HFF-Myc (cell line): ENCODE data around the gene AGMO.

Experiments used
- DNase-seq: peaks from one replicate; pipeline ENCODE4 v3.0.0-alpha.2; 2011; ENCODE audit warnings: low read depth; ENCODE audit errors: extremely low read depth
- H3K4me3 ChIP-seq: replicated peaks from 2 replicates; pipeline ENCODE4 v1.5.1; 2011; ENCODE audit warnings: low read depth, mild to moderate bottlenecking, control low read depth, low read length
- TF ChIP-seq, protein P1 (sequence below): IDR thresholded peaks from 2 replicates; pipeline ENCODE4 v1.5.1; 2012; ENCODE audit warnings: mild to moderate bottlenecking, low read depth, low read length, control low read depth; ENCODE audit errors: missing control alignments

AGMO gene

GRCh38 chr7:15507708-15508107 is 54.1 kb downstream of the AGMO start:
- TF ChIP-seq, protein P1, sequence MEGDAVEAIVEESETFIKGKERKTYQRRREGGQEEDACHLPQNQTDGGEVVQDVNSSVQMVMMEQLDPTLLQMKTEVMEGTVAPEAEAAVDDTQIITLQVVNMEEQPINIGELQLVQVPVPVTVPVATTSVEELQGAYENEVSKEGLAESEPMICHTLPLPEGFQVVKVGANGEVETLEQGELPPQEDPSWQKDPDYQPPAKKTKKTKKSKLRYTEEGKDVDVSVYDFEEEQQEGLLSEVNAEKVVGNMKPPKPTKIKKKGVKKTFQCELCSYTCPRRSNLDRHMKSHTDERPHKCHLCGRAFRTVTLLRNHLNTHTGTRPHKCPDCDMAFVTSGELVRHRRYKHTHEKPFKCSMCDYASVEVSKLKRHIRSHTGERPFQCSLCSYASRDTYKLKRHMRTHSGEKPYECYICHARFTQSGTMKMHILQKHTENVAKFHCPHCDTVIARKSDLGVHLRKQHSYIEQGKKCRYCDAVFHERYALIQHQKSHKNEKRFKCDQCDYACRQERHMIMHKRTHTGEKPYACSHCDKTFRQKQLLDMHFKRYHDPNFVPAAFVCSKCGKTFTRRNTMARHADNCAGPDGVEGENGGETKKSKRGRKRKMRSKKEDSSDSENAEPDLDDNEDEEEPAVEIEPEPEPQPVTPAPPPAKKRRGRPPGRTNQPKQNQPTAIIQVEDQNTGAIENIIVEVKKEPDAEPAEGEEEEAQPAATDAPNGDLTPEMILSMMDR: no peak
- DNase-seq: no peak
- H3K4me3 ChIP-seq: no peak overlapping the region

DNA sequence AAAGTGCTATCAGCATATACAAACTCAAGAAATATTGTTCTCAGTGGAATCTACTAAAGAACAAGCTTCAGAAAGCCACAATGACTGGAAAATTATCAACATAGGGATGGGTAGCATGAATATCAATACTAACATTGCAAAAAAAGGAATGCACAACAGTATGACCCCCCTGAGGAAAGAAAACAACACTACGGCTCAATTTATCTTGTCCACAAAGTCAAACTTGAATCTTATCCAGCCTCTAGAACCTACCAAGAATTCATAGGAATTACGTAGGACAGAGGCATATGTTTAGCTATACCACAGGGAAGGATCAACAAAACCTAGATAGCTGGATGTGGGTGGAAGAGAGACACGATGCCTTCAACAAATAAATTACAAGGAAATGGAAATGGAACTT is 54.6 kb downstream of the AGMO start:
- TF ChIP-seq, protein P1: no peak
- H3K4me3 ChIP-seq: no peak overlapping the region
- DNase-seq: no peak

DNA sequence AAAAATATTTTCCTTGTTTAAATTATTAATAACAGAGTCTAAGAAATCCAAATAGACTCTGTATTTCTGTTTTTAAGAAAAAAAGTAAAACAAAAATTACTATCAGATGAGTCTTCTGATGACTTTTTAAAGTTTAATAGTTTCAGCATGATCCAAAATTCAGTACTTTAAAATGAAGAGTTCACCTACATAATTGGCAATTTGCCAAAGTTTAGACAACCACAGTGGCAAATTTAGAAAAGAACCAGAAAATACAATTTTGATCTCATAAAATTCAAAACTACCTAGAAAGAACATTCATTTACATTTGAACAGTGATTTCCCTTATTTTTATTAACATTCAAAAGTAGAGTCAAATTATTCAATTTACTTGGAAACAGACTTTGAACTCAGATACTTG is 56.1 kb downstream of the AGMO start:
- DNase-seq: no peak
- TF ChIP-seq, protein P1: no peak
- no peak overlapping the region for H3K4me3 ChIP-seq

- DNase-seq: no peak
- TF ChIP-seq, protein P1: no peak
- no peak overlapping the region for H3K4me3 ChIP-seq
Measured at GRCh38 chr7:15504351-15504750, 57.5 kb downstream of the AGMO start.

- no peak overlapping the region for H3K4me3 ChIP-seq
- DNase-seq: no peak
- TF ChIP-seq, protein P1: no peak
Measured at GRCh38 chr7:15503603-15504290, 58.1 kb downstream of the AGMO start.

GRCh38 chr7:15498465-15498864 is 63.4 kb downstream of the AGMO start:
- TF ChIP-seq, protein P1: no peak
- DNase-seq: no peak
- no peak overlapping the region for H3K4me3 ChIP-seq

GRCh38 chr7:15495170-15495569 is 66.6 kb downstream of the AGMO start:
- DNase-seq: no peak
- TF ChIP-seq, protein P1: no peak
- no peak overlapping the region for H3K4me3 ChIP-seq
